ENCODE measurements around the gene A2M.

A2M gene

GRCh38 chr12:9068086-9068485 lies 47.6 kb downstream of the A2M start:
- Histone ChIP-seq H3K4me1 (ENCODE audit: insufficient read depth, low read length) (peaks cover 15% of the 10 kb centered on the region), H3K9me3 (ENCODE audit: low read length) (no peaks in the 10 kb centered on the region), H3K4me3 (ENCODE audit: low read depth in 1 of 2, low read length in 2 of 2) (no peak overlapping the region), H3K27me3 (ENCODE audit: control insufficient read depth in 1 of 2, insufficient read depth in 2 of 2, low read length in 2 of 2) (no peaks in the 10 kb centered on the region), H3K9ac (ENCODE audit: low read length) (no peak overlapping the region), H3K36me3 (ENCODE audit: insufficient read depth, low read length) (peaks cover 37% of the 10 kb centered on the region), H3K27ac (ENCODE audit: low read depth, low read length) (no peak overlapping the region)

GRCh38 chr12:9066755-9067423 lies 48.8 kb downstream of the A2M start:
- no peaks in the 10 kb centered on the region for H3K27me3 ChIP-seq (ENCODE audit: control insufficient read depth in 1 of 2, insufficient read depth in 2 of 2, low read length in 2 of 2)
- no peak overlapping the region for H3K4me3 ChIP-seq (ENCODE audit: low read depth in 1 of 2, low read length in 2 of 2)
- peaks cover 15% of the 10 kb centered on the region for H3K4me1 ChIP-seq (ENCODE audit: insufficient read depth, low read length)
- H3K36me3 ChIP-seq (ENCODE audit: insufficient read depth, low read length) = peaks cover 25% of the 10 kb centered on the region
- H3K9me3 ChIP-seq (ENCODE audit: low read length) = no peaks in the 10 kb centered on the region
- H3K27ac ChIP-seq (ENCODE audit: low read depth, low read length) = no peak overlapping the region
- H3K9ac ChIP-seq (ENCODE audit: low read length) = no peak overlapping the region

- Histone ChIP-seq H3K4me3 (ENCODE audit: low read depth in 1 of 2, low read length in 2 of 2) (peak overlapping the region in 1 of 2 donors; percentile 78), H3K27ac (ENCODE audit: low read depth, low read length) (no peak overlapping the region), H3K9me3 (ENCODE audit: low read length) (no peaks in the 10 kb centered on the region), H3K27me3 (ENCODE audit: control insufficient read depth in 1 of 2, insufficient read depth in 2 of 2, low read length in 2 of 2) (no peaks in the 10 kb centered on the region), H3K9ac (ENCODE audit: low read length) (no peak overlapping the region), H3K36me3 (ENCODE audit: insufficient read depth, low read length) (peaks cover 24% of the 10 kb centered on the region), H3K4me1 (ENCODE audit: insufficient read depth, low read length) (peaks cover 15% of the 10 kb centered on the region)
Observed at GRCh38 chr12:9066183-9066623, 49.5 kb downstream of the A2M start.

GRCh38 chr12:9065607-9065856 lies 50.2 kb downstream of the A2M start:
- H3K36me3 ChIP-seq (ENCODE audit: insufficient read depth, low read length) = peaks cover 23% of the 10 kb centered on the region
- H3K27ac ChIP-seq (ENCODE audit: low read depth, low read length) = peak overlapping the region; percentile 69
- H3K9me3 ChIP-seq (ENCODE audit: low read length) = no peaks in the 10 kb centered on the region
- H3K4me1 ChIP-seq (ENCODE audit: insufficient read depth, low read length) = peaks cover 15% of the 10 kb centered on the region
- H3K9ac ChIP-seq (ENCODE audit: low read length) = no peak overlapping the region
- no peaks in the 10 kb centered on the region for H3K27me3 ChIP-seq (ENCODE audit: control insufficient read depth in 1 of 2, insufficient read depth in 2 of 2, low read length in 2 of 2)
- peak overlapping the region; percentile 50 to 78 for H3K4me3 ChIP-seq (ENCODE audit: low read depth in 1 of 2, low read length in 2 of 2)

GRCh38 chr12:9064815-9065606 lies 50.7 kb downstream of the A2M start:
- peak overlapping the region; percentile 96 for H3K27ac ChIP-seq (ENCODE audit: low read depth, low read length)
- H3K9me3 ChIP-seq (ENCODE audit: low read length) = no peaks in the 10 kb centered on the region
- H3K36me3 ChIP-seq (ENCODE audit: insufficient read depth, low read length) = peaks cover 18% of the 10 kb centered on the region
- H3K4me3 ChIP-seq (ENCODE audit: low read depth in 1 of 2, low read length in 2 of 2) = peak overlapping the region; percentile 69 to 78
- no peaks in the 10 kb centered on the region for H3K27me3 ChIP-seq (ENCODE audit: control insufficient read depth in 1 of 2, insufficient read depth in 2 of 2, low read length in 2 of 2)
- peak overlapping the region; percentile 74 for H3K9ac ChIP-seq (ENCODE audit: low read length)
- peaks cover 15% of the 10 kb centered on the region for H3K4me1 ChIP-seq (ENCODE audit: insufficient read depth, low read length)

GRCh38 chr12:9064201-9064814 lies 51.4 kb downstream of the A2M start:
- Histone ChIP-seq H3K9me3 (ENCODE audit: low read length) (no peaks in the 10 kb centered on the region), H3K27ac (ENCODE audit: low read depth, low read length) (peak overlapping the region; percentile 96), H3K27me3 (ENCODE audit: control insufficient read depth in 1 of 2, insufficient read depth in 2 of 2, low read length in 2 of 2) (no peaks in the 10 kb centered on the region), H3K9ac (ENCODE audit: low read length) (peak overlapping the region; percentile 74), H3K36me3 (ENCODE audit: insufficient read depth, low read length) (peaks cover 11% of the 10 kb centered on the region), H3K4me1 (ENCODE audit: insufficient read depth, low read length) (peaks cover 15% of the 10 kb centered on the region), H3K4me3 (ENCODE audit: low read depth in 1 of 2, low read length in 2 of 2) (peak overlapping the region; percentile 69 to 78)

- no peaks in the 10 kb centered on the region for H3K4me1 ChIP-seq (ENCODE audit: insufficient read depth, low read length)
- no peak overlapping the region for H3K4me3 ChIP-seq (ENCODE audit: low read depth in 1 of 2, low read length in 2 of 2)
- H3K27ac ChIP-seq (ENCODE audit: low read depth, low read length) = no peak overlapping the region
- no peak overlapping the region for H3K9ac ChIP-seq (ENCODE audit: low read length)
- H3K36me3 ChIP-seq (ENCODE audit: insufficient read depth, low read length) = no peaks in the 10 kb centered on the region
- H3K9me3 ChIP-seq (ENCODE audit: low read length) = no peaks in the 10 kb centered on the region
- H3K27me3 ChIP-seq (ENCODE audit: control insufficient read depth in 1 of 2, insufficient read depth in 2 of 2, low read length in 2 of 2) = no peaks in the 10 kb centered on the region
Observed at GRCh38 chr12:9052610-9053009, 63.1 kb downstream of the A2M start.

GRCh38 chr12:9051158-9051550 lies 64.6 kb downstream of the A2M start:
- H3K9ac ChIP-seq (ENCODE audit: low read length) = no peak overlapping the region
- H3K4me3 ChIP-seq (ENCODE audit: low read depth in 1 of 2, low read length in 2 of 2) = no peak overlapping the region
- no peaks in the 10 kb centered on the region for H3K4me1 ChIP-seq (ENCODE audit: insufficient read depth, low read length)
- no peaks in the 10 kb centered on the region for H3K27me3 ChIP-seq (ENCODE audit: control insufficient read depth in 1 of 2, insufficient read depth in 2 of 2, low read length in 2 of 2)
- H3K9me3 ChIP-seq (ENCODE audit: low read length) = no peaks in the 10 kb centered on the region
- H3K36me3 ChIP-seq (ENCODE audit: insufficient read depth, low read length) = no peaks in the 10 kb centered on the region
- H3K27ac ChIP-seq (ENCODE audit: low read depth, low read length) = no peak overlapping the region

GRCh38 chr12:9050521-9051157 lies 65.1 kb downstream of the A2M start:
- Histone ChIP-seq H3K9me3 (ENCODE audit: low read length) (no peaks in the 10 kb centered on the region), H3K36me3 (ENCODE audit: insufficient read depth, low read length) (no peaks in the 10 kb centered on the region), H3K4me1 (ENCODE audit: insufficient read depth, low read length) (no peaks in the 10 kb centered on the region), H3K27me3 (ENCODE audit: control insufficient read depth in 1 of 2, insufficient read depth in 2 of 2, low read length in 2 of 2) (no peaks in the 10 kb centered on the region), H3K9ac (ENCODE audit: low read length) (no peak overlapping the region), H3K27ac (ENCODE audit: low read depth, low read length) (no peak overlapping the region), H3K4me3 (ENCODE audit: low read depth in 1 of 2, low read length in 2 of 2) (no peak overlapping the region)

- H3K9me3 ChIP-seq (ENCODE audit: low read length) = no peaks in the 10 kb centered on the region
- H3K27ac ChIP-seq (ENCODE audit: low read depth, low read length) = no peak overlapping the region
- no peaks in the 10 kb centered on the region for H3K27me3 ChIP-seq (ENCODE audit: control insufficient read depth in 1 of 2, insufficient read depth in 2 of 2, low read length in 2 of 2)
- H3K36me3 ChIP-seq (ENCODE audit: insufficient read depth, low read length) = no peaks in the 10 kb centered on the region
- no peaks in the 10 kb centered on the region for H3K4me1 ChIP-seq (ENCODE audit: insufficient read depth, low read length)
- no peak overlapping the region for H3K4me3 ChIP-seq (ENCODE audit: low read depth in 1 of 2, low read length in 2 of 2)
- H3K9ac ChIP-seq (ENCODE audit: low read length) = no peak overlapping the region
Observed at GRCh38 chr12:9049520-9050133, 66.1 kb downstream of the A2M start.

- no peaks in the 10 kb centered on the region for H3K36me3 ChIP-seq (ENCODE audit: insufficient read depth, low read length)
- H3K4me3 ChIP-seq (ENCODE audit: low read depth in 1 of 2, low read length in 2 of 2) = no peak overlapping the region
- H3K9ac ChIP-seq (ENCODE audit: low read length) = no peak overlapping the region
- H3K27me3 ChIP-seq (ENCODE audit: control insufficient read depth in 1 of 2, insufficient read depth in 2 of 2, low read length in 2 of 2) = no peaks in the 10 kb centered on the region
- no peaks in the 10 kb centered on the region for H3K9me3 ChIP-seq (ENCODE audit: low read length)
- no peak overlapping the region for H3K27ac ChIP-seq (ENCODE audit: low read depth, low read length)
- H3K4me1 ChIP-seq (ENCODE audit: insufficient read depth, low read length) = no peaks in the 10 kb centered on the region
Observed at GRCh38 chr12:9048930-9049329, 66.8 kb downstream of the A2M start.
